Fibroblast of lung (primary cell): ENCODE results near the gene CAMKK1. TPM values are rescaled to one million over a fixed set of nuclear protein-coding genes. Genes with fewer than 3 reads are reported as not detected.

Experiments
- DNase-seq, 2 donors: peaks; one replicate each; pipeline versions ENCODE4 v3.0.0 to v3.0.0-alpha.2; 2010; ENCODE audit warnings: low read depth in 2 of 2
- H2AFZ ChIP-seq: 2 replicates; pipeline ENCODE4 v1.5.1; 2012; ENCODE audit warnings: low read length, control low read depth, inconsistent platforms
- H3K27ac ChIP-seq: 2 replicates; pipeline ENCODE4 v1.5.1; 2011; ENCODE audit warnings: low read length, control low read depth; ENCODE audit not compliant: insufficient read depth
- H3K27me3 ChIP-seq: 2 replicates; pipeline ENCODE4 v1.5.1; 2011; ENCODE audit warnings: mild to moderate bottlenecking, low read length; ENCODE audit not compliant: control insufficient read depth, insufficient read depth
- H3K36me3 ChIP-seq: 2 replicates; pipeline ENCODE4 v1.5.1; 2011; ENCODE audit warnings: low read length; ENCODE audit not compliant: control insufficient read depth, insufficient read depth
- H3K4me1 ChIP-seq: 2 replicates; pipeline ENCODE4 v1.5.1; 2011; ENCODE audit warnings: low read length; ENCODE audit not compliant: control insufficient read depth, insufficient read depth; ENCODE audit errors: extremely low read depth
- H3K4me2 ChIP-seq: 2 replicates; pipeline ENCODE4 v1.5.1; 2011; ENCODE audit warnings: low read length, control low read depth; ENCODE audit not compliant: insufficient read depth; ENCODE audit errors: extremely low read depth
- H3K4me3 ChIP-seq, 4 experiments: fragments of 200-600 bp in 1 of 4; sonication (generic) in 1 of 4; replicated peaks in 1 of 4; 2 replicates each; pipeline ENCODE4 v1.5.1; 2011 to 2016; ENCODE audit warnings: low read length in 4 of 4, low read depth in 3 of 4, mild to moderate bottlenecking in 3 of 4, control low read depth in 2 of 4, inconsistent platforms in 1 of 4, mixed read lengths in 1 of 4; ENCODE audit not compliant: insufficient read depth in 1 of 4; ENCODE audit errors: control extremely low read depth in 1 of 4
- H3K79me2 ChIP-seq: 2 replicates; pipeline ENCODE4 v1.5.1; 2012; ENCODE audit warnings: mild to moderate bottlenecking, low read length, inconsistent platforms; ENCODE audit not compliant: control insufficient read depth, insufficient read depth
- H3K9ac ChIP-seq: 2 replicates; pipeline ENCODE4 v1.5.1; 2011; ENCODE audit warnings: mild to moderate bottlenecking, low read length, control low read depth; ENCODE audit not compliant: insufficient read depth
- H3K9me3 ChIP-seq: 2 replicates; pipeline ENCODE4 v1.5.1; 2012; ENCODE audit warnings: low read depth, low read length; ENCODE audit not compliant: control insufficient read depth, insufficient read depth
- H4K20me1 ChIP-seq: 2 replicates; pipeline ENCODE4 v1.5.1; 2011; ENCODE audit warnings: low read length; ENCODE audit not compliant: control insufficient read depth, insufficient read depth; ENCODE audit errors: extremely low read depth
- CTCF ChIP-seq, 2 donors: IDR thresholded peaks in 1 of 2; conservative IDR thresholded peaks in 1 of 2; 1 replicate in 1 of 2; 2 replicates in 1 of 2; pipeline ENCODE4 v1.5.1; 2011 to 2012; ENCODE audit warnings: low read length in 2 of 2, control low read depth in 1 of 2, inconsistent platforms in 1 of 2, low read depth in 1 of 2, mild to moderate bottlenecking in 1 of 2
- EZH2 ChIP-seq: IDR thresholded peaks from 2 replicates; pipeline ENCODE4 v1.5.1; 2012; ENCODE audit warnings: low read length, control low read depth, mild to moderate bottlenecking; ENCODE audit errors: missing control alignments
- polyA plus RNA-seq, 2 donors: library from polyadenylated mRNA; depleted of rRNA in 1 of 2; stranded (reverse) in 1 of 2; unstranded in 1 of 2; fragments of >200 nt; gene quantifications; 2 replicates each; pipeline ENCODE4 v1.2.1, GENCODE V29; 2011 to 2012; ENCODE audit warnings: missing spikeins in 1 of 2
- total RNA-seq: library from RNA; depleted of rRNA; stranded (reverse); fragments of >200 nt; gene quantifications from 2 replicates; pipeline ENCODE4 v1.2.1, GENCODE V29; 2014

The CAMKK1 gene
- total and polyA plus RNA-seq, 2 donors (not counting 1 experiment from before 2014, with no cell fraction given), result 0.41 to 2.5 TPM

- H3K27me3 ChIP-seq, result no peaks in the 10 kb centered on the region
- no peak for DNase-seq
- TF ChIP-seq CTCF (conservative IDR thresholded peaks at IDR 0.05 in 1 of 2, IDR thresholded peaks at IDR 0.05 in 1 of 2; ENCODE audit: low read depth in 1 of 2, low read length in 2 of 2), result no peak
- TF ChIP-seq EZH2, result no peak
Measured at GRCh38 chr17:3903051-3903825, 10.4 kb upstream of the CAMKK1 start.

GRCh38 chr17:3900646-3901045, 7.8 kb upstream of the CAMKK1 start:
- DNase-seq, result no peak
- Histone ChIP-seq H3K27ac (no peak overlapping the region), H3K4me1 (no peaks in the 10 kb centered on the region), H4K20me1 (no peaks in the 10 kb centered on the region), H3K27me3 (no peaks in the 10 kb centered on the region), H2AFZ (no peak overlapping the region), H3K4me2 (no peak overlapping the region), H3K9me3 (no peaks in the 10 kb centered on the region), H3K79me2 (no peaks in the 10 kb centered on the region), H3K9ac (no peak overlapping the region), H3K4me3 (no peak overlapping the region), H3K36me3 (no peaks in the 10 kb centered on the region)
- TF ChIP-seq EZH2 (no peak), CTCF (conservative IDR thresholded peaks at IDR 0.05 in 1 of 2, IDR thresholded peaks at IDR 0.05 in 1 of 2; ENCODE audit: low read depth in 1 of 2, low read length in 2 of 2) (no peak)

More at GRCh38 chr17:3903051-3903825, 10.4 kb upstream of the CAMKK1 start:
- Histone ChIP-seq H3K27ac (no peak overlapping the region), H2AFZ (no peak overlapping the region), H3K4me2 (no peak overlapping the region), H3K9me3 (no peaks in the 10 kb centered on the region), H4K20me1 (no peaks in the 10 kb centered on the region), H3K4me3 (no peak overlapping the region), H3K4me1 (no peaks in the 10 kb centered on the region), H3K36me3 (no peaks in the 10 kb centered on the region), H3K9ac (no peak overlapping the region), H3K79me2 (no peaks in the 10 kb centered on the region)

DNA sequence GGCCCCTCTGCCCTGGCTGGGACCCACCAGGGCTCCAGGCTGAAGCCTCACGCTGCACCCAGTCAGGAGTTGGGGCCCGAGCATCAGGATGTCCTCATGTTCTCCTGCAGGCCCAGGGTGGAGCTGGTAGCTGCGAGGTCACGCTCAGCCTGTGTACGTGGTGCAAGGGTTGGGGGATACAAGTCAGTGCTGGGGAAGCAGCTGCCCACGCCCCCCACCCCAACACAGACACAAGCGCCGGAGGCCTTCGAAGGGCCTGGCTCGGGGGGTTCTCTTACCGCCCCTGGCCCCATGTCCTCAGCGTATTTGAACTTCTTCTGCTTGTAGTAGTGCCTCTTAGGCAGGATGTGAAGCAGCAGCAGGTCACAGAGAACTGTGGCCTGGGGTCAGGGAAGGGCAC, 4.9 kb upstream of the CAMKK1 start:
- Histone ChIP-seq H3K9ac (no peak overlapping the region), H4K20me1 (no peaks in the 10 kb centered on the region), H3K4me1 (no peaks in the 10 kb centered on the region), H2AFZ (no peak overlapping the region), H3K27me3 (no peaks in the 10 kb centered on the region), H3K36me3 (no peaks in the 10 kb centered on the region), H3K79me2 (no peaks in the 10 kb centered on the region), H3K9me3 (no peaks in the 10 kb centered on the region), H3K4me2 (no peak overlapping the region), H3K4me3 (no peak overlapping the region), H3K27ac (no peak overlapping the region)
- TF ChIP-seq EZH2, result no peak
- no peak for TF ChIP-seq CTCF (conservative IDR thresholded peaks at IDR 0.05 in 1 of 2, IDR thresholded peaks at IDR 0.05 in 1 of 2; ENCODE audit: low read depth in 1 of 2, low read length in 2 of 2)
- no peak for DNase-seq
